Activated CD4-positive, alpha-beta T cell treated with anti-CD3 and anti-CD28 coated beads for 4 hours (primary cell): Measurements from ENCODE around the gene JAGN1.
"Not testable (repeated sequence)": the region's sequence is repeated elsewhere in the genome, so short reads cannot be mapped to it uniquely, and the experiment has no call there.

Experiments used
- DNase-seq, 2 donors: peaks; one replicate each; pipeline ENCODE4 v3.0.0-alpha.2; 2020

JAGN1 gene

DNA sequence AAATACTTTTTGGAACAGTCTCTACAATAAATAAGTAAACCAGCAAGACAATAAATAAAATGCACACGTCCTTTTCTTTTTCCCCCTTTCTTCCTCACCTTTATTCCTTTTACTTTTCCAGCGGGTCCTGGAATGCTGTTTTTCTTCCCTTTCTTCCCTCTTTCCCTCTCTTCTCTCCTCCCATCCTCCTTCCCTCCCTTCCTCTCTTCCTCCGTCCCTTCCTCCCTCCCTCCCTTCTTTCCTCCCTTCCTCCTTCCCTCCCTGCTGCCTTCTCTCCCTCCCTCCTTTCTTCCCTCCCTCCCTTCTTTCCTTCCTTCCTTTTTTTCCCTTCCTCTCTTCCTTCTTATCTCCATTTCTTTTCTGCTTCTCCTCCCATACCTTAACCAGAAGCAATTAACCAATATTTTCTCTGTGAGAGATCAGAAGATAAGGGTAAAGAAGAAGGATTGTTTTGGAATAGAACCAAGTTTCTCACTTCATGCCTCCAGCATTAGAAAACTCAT, 8.9 kb downstream of the JAGN1 start:
- DNase-seq: no peak

DNA sequence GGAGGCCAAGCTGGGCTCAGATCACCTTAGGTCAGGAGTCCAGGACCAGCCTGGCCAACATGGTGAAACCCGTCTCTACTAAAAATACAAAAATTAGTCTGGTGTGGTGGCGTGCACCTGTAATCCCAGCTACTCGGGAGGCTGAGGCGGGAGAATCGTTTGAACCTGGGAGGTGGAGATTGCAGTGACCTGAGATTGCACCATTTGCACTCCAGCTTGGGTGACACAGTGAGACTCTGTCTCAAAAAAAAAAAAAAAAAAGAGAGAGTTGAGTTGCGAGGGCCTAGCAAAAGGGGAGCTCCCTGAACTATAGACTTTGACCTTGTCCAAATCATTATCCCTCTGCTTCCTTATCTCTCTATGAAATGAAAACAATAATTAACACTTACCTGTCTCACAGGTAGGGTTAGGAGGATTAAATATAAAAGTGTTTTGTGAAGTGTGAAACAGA, 10.6 kb downstream of the JAGN1 start:
- not testable (repeated sequence) for DNase-seq

DNA sequence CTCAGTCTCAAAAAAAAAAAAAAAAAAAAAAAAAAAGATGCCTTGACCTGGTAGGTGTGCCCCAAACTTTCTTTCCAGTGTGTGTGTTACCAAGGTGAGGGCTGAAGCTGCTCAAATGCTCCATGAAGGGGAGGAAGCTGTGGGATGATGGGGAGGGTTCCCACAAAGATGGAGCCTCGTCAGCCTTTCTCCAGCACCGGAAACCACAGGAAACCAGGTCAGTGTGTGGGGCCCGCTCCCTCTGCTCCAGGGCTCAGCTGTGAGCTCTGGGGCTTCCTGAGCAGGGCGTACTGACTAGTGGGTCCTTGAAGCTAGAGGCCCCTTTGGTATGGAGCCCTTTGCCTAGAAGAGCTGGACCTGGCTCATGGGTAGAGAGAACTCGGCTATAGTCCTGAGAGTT, 11.6 kb downstream of the JAGN1 start:
- peak in 1 of 2 donors; percentile 35 for DNase-seq

- no peak for DNase-seq
These were observed 12.2 kb downstream of the JAGN1 start, which contains the start of gene IL17RE for GRCh38 chr3:9902372-9903237. Gene IL17RE, plus strand, starts transcription at chr3:9902848. Its CDS starts 85 bp downstream, at chr3:9902933.

GRCh38 chr3:9903238-9903624, 12.8 kb downstream of the JAGN1 start:
- DNase-seq: no peak

- no peak for DNase-seq
These were observed 13.5 kb downstream of the JAGN1 start for GRCh38 chr3:9903904-9904303.

GRCh38 chr3:9906480-9906879, 16.1 kb downstream of the JAGN1 start:
- DNase-seq: no peak

GRCh38 chr3:9908286-9908685, 17.9 kb downstream of the JAGN1 start:
- DNase-seq: no peak

DNA sequence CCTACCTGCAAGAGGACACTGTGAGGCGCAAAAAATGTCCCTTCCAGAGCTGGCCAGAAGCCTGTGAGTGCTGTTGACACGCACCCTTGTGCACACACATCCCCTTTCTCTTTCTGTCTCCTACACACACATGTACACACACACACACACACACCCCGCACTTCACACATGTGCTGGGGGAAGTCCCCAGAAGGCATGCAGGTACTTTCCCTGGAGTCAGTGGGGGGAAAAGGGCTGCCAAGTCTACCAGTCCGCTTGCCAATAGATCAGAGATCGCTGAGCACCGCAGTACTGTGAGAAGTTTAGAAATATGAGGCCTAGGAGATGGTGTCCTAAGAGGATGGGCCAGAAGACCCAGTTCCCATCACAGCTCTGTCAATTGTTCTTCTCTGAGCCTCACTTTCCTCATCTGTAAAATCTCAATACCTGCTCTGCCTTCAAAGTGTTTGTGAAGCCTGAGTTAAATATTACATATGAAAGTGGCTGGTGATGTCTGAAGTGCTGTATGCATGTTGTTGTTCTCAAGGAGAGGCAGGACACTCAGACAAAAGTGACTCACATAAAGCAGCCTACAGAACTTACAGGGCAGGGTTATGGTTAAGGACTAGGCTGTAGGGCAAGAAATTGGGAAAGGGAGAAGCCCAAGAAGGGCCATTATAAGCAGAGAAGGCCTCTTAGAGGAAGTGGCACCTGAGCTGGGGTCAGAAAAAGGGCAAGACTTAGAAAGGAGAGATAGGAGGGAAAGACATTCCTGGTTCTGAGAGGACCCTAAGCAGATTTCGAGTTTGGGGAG, 19.0 kb downstream of the JAGN1 start:
- peak in 1 of 2 donors; percentile 36 for DNase-seq

DNA sequence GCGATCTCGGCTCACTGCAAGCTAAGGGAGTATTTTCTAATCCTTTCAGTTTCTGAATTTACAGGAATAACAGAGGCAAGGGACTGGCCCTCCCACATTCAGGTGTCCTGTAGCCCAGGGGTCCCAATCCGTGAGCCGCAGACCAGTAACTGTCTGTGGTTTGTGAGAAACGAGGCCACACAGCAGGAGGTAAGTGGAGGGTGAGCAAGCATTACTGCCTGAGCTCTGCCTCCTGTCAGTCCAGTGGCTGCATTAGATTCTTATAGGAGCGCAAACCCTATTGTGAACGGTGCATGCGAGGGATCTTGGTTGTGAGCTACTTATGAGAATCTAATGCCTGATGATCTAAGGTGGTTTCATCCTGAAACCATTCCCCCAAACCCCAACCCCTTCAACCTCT, 21.5 kb downstream of the JAGN1 start:
- DNase-seq: no peak

GRCh38 chr3:9912294-9912935, 22.0 kb downstream of the JAGN1 start:
- DNase-seq: peak in 1 of 2 donors; percentile 21

DNA sequence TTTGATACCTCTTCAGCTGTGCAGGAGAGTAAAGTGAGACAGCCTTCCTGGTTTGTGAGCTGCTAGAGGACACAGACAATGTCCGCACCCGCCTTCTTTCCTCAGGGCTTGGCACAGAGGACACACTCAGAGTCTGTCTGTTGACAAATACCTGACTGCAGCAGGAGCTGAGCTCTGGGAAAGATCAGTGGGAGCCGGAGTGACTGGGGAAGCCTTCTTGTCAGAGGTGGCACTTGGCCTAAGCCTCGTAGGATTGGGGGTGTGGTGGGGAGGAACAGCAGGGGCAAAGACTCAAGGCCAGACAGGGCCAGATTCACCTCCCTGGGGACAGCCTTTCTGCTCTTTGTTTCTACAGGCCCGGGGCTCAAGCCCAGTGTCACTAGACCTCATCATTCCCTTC, 23.2 kb downstream of the JAGN1 start:
- no peak for DNase-seq

DNA sequence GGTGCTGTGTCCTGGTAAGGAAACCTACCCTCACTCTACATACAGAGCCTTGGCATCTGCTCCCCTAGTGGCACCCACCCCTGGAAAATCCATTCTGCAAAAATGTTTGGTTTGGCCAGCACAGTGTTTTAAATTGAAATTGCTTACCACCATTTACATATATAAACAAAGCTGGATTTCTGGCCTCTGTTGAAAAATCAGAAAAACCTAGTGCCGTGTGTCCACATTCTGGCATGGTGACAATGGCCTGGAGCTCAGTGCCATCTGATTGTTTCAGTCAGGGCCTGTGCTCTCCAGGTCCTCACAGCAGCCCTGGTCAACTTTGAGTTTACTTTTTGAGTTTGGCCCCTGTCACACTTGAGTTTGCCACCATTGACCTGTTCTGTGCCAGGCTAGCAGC, 23.6 kb downstream of the JAGN1 start:
- DNase-seq: no peak

DNA sequence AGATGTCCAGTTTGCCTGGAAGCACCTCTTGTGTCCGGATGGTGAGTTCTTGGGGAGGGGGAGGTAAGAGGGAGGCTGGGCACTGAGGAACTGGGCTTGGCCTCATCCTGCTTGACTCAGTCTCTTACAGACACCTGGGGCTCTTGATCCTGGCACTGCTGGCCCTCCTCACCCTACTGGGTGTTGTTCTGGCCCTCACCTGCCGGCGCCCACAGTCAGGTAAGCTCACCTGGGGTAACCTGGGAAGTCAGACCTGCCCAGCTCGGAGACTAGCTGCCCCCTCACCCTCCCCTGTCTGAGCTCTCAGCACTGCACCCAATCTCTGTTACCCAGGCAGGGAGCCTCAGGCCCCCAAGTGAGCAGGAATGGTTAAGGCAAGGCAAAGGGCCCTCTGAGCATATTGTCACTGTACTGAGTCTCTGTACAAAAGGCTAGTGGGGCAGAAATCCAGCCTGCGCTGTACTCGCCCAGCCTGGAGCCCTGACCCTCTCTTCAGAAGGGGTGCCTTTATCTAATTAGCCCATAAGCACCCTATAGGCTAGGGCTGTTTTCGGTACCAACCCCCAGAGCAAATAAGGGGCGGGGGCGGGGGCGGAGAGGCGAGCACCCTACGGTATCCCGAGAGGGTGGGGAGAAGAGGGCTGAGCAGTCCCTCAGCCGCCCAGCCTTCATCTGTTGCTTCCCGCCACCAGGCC, 24.3 kb downstream of the JAGN1 start:
- DNase-seq: no peak

DNA sequence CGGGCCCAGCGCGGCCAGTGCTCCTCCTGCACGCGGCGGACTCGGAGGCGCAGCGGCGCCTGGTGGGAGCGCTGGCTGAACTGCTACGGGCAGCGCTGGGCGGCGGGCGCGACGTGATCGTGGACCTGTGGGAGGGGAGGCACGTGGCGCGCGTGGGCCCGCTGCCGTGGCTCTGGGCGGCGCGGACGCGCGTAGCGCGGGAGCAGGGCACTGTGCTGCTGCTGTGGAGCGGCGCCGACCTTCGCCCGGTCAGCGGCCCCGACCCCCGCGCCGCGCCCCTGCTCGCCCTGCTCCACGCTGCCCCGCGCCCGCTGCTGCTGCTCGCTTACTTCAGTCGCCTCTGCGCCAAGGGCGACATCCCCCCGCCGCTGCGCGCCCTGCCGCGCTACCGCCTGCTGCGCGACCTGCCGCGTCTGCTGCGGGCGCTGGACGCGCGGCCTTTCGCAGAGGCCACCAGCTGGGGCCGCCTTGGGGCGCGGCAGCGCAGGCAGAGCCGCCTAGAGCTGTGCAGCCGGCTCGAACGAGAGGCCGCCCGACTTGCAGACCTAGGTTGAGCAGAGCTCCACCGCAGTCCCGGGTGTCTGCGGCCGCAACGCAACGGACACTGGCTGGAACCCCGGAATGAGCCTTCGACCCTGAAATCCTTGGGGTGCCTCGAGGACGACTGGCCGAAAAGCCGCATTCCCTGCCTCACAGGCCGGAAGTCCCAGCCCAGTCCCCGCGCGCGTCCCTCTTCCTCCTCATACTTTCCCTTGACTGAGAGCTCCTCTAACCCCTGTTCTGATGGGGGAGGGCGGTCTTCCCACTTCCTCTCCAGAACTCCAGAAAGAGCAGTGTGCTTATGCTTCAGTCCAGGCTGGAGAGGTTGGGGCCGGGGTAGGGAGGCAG, 25.1 kb downstream of the JAGN1 start:
- peak in 1 of 2 donors; percentile 30 for DNase-seq

DNA sequence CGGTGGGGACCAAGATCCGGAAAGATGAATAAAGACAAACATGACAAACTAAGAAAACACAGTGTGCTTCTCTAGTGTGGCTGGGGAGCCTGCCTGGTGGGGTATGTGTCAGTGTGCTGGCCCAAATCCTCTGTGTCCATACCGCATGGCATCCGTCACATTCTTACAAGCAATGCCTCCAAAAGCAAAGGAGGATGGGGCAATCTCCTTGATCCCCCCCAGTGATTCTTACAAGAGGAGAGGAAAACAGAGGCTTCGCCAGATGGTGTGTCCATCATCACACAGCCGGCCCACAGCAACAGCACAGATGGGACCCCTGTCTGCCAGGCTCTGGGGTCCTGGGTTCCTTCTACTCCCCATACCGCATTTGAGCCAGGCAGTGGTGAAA, 25.9 kb downstream of the JAGN1 start:
- no peak for DNase-seq

- DNase-seq: peak; percentile 39 to 50
These were observed 26.6 kb downstream of the JAGN1 start, which contains the start of gene IL17RC for GRCh38 chr3:9916734-9917680. Gene IL17RC, plus strand, starts transcription at chr3:9917098. Its CDS starts 218 bp downstream, at chr3:9917316.

DNA sequence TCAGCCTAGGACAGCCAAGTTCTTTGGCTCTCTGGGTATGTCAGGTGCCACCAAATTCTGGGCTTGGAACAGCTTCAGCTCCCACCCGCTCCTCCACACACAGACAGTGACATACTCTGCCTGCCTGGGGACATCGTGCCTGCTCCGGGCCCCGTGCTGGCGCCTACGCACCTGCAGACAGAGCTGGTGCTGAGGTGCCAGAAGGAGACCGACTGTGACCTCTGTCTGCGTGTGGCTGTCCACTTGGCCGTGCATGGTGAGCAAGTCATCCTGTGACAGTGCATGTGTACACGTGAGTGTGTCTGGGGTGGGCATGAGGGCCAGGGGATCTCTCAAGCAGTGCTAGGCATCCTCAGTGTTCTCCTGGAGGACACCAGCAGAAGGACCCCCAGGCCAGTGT, 27.4 kb downstream of the JAGN1 start:
- DNase-seq: no peak

DNA sequence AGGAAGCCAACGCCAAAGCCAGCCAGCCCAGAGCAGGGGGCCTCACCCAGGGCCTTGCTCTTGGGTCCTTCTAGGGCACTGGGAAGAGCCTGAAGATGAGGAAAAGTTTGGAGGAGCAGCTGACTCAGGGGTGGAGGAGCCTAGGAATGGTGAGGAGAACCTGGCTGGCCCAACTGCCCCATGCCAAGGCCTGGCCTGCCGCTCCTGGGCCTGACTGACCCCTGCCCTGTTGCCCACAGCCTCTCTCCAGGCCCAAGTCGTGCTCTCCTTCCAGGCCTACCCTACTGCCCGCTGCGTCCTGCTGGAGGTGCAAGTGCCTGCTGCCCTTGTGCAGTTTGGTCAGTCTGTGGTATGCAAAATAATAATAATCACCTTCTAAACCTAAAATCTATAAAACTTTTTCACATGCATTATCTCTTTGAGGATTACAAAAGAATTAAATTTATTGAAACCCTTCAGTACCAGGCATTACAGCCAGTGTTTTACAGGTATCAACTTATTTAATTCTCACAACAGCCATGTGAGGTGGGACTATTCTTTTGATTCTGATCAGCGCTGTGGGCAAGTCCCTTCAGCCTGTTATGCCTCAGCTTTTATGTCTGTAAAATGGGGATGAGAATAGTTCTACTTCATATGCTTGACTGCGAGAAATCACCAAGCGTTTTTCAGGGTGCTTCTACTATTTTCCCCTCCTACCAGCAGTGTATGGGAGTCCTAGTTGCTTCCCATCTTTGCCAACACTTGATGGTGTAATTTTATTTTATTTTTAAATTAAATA, 28.0 kb downstream of the JAGN1 start:
- DNase-seq: no peak
